ENCODE measurements around the gene H3-3A. TPM values are rescaled to one million over a fixed set of nuclear protein-coding genes. Genes with fewer than 3 reads are reported as not detected.

The H3-3A gene
- polyA plus RNA-seq, 3 donors, result 961 to 1,826 (median 1,812) TPM

DNA sequence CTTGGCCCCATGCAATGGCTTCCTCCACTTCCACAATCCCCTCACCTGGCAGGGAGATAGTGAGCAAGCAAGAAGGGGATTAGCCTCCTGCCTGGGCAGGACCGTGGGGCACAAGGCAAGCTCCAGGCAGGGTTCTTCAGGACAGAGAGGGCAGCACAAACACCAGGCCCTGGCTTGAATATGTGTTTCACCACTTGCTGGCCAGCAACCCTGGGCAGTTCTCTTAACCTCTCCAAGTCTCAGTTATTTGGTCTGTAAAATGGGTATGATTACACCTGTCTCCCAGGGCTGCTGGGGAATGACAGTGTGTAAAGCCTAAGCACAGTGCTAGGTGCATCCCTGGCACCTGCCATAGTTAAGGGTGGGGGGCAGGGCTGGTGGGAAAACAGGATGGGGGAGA is 31.9 kb downstream of the H3-3A start:
- no peaks in the 10 kb centered on the region for H3K79me2 ChIP-seq (ENCODE audit: insufficient read depth, low read length)
- H3K4me2 ChIP-seq (replicated peaks; ENCODE audit: extremely low read depth, low read length, poor library complexity, severe bottlenecking), result no peak overlapping the region
- DNase-seq, result no peak
- H3K27me3 Mint-ChIP-seq (ENCODE audit: low read depth in 3 of 3), result peaks cover 2 to 8% (median 7%) of the 10 kb centered on the region in 3 donors
- H3K27ac Mint-ChIP-seq, result no peak overlapping the region
- H2AFZ ChIP-seq (ENCODE audit: insufficient read depth, low read depth, low read length, poor library complexity, severe bottlenecking), result no peak overlapping the region
- no peaks in the 10 kb centered on the region for H3K4me1 ChIP-seq (ENCODE audit: control insufficient read depth in 1 of 2, insufficient read depth in 2 of 2, low read length in 2 of 2)
- no peaks in the 10 kb centered on the region for H3K36me3 ChIP-seq (replicated peaks in 1 of 2; ENCODE audit: control insufficient read depth in 1 of 2, insufficient read depth in 2 of 2, low read length in 2 of 2)
- H3K9me3 ChIP-seq (replicated peaks in 1 of 2; ENCODE audit: control insufficient read depth in 1 of 2, insufficient read depth in 1 of 2, low read length in 2 of 2), result no peaks in the 10 kb centered on the region
- peaks cover 0 to 1% (median 0%) of the 10 kb centered on the region in 7 donors for H3K9me3 Mint-ChIP-seq
- WGBS (ENCODE audit: insufficient coverage), result 100% methylated on average over 1 of the region's 1 CpG
- H3K4me3 Mint-ChIP-seq, result no peak overlapping the region
- H3K4me3 ChIP-seq (replicated peaks in 1 of 3; ENCODE audit: low read depth in 2 of 3, low read length in 3 of 3), result no peak overlapping the region
- H4K20me1 ChIP-seq (ENCODE audit: insufficient read depth, low read length), result no peaks in the 10 kb centered on the region
- TF ChIP-seq, protein P1, sequence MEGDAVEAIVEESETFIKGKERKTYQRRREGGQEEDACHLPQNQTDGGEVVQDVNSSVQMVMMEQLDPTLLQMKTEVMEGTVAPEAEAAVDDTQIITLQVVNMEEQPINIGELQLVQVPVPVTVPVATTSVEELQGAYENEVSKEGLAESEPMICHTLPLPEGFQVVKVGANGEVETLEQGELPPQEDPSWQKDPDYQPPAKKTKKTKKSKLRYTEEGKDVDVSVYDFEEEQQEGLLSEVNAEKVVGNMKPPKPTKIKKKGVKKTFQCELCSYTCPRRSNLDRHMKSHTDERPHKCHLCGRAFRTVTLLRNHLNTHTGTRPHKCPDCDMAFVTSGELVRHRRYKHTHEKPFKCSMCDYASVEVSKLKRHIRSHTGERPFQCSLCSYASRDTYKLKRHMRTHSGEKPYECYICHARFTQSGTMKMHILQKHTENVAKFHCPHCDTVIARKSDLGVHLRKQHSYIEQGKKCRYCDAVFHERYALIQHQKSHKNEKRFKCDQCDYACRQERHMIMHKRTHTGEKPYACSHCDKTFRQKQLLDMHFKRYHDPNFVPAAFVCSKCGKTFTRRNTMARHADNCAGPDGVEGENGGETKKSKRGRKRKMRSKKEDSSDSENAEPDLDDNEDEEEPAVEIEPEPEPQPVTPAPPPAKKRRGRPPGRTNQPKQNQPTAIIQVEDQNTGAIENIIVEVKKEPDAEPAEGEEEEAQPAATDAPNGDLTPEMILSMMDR (IDR thresholded peaks at IDR 0.05), result no peak
- no peak overlapping the region for H3K27ac ChIP-seq (ENCODE audit: low read depth in 1 of 2, low read length in 2 of 2)
- H3K36me3 Mint-ChIP-seq, result no peaks in the 10 kb centered on the region
- H3K9ac ChIP-seq (ENCODE audit: insufficient read depth, low read length, poor library complexity, severe bottlenecking), result no peak overlapping the region
- intact Hi-C loops (cut with micrococcal nuclease), result no loop called here
- H3K4me1 Mint-ChIP-seq, result peaks cover 3% of the 10 kb centered on the region
- no peaks in the 10 kb centered on the region for H3K27me3 ChIP-seq (ENCODE audit: control insufficient read depth in 2 of 2, insufficient read depth in 2 of 2, low read length in 2 of 2)

DNA sequence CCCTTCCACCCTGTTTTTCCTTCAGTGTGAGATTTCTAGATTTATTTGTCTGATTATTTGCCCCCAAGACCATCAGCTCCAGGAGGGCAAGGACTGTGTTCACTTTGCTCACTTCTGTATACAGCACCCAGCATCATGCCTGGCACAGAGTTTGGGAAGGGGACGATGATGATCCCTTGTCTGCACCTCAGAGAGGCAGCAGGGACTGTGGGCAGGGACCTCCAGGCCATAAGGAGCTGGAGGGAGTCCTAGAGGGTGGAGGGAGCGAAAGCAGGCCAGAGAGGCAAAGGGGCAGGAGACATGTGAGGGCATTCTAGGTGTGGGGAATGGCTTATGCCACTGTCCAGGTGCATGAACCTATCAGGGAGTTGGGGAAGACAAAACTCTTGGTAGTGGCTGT is 32.8 kb downstream of the H3-3A start:
- Mint-ChIP-seq H3K36me3 (peaks cover 0 to 1% of the 10 kb centered on the region in 2 donors), H3K27me3 (ENCODE audit: low read depth in 3 of 3) (peaks cover 3 to 11% (median 8%) of the 10 kb centered on the region in 3 donors), H3K4me1 (peaks cover 10% of the 10 kb centered on the region), H3K27ac (no peak overlapping the region), H3K4me3 (peak overlapping the region in 1 of 2 donors; percentile 28), H3K9me3 (peaks cover 0 to 1% (median 0%) of the 10 kb centered on the region in 7 donors)
- no peaks in the 10 kb centered on the region for H3K79me2 ChIP-seq (ENCODE audit: insufficient read depth, low read length)
- intact Hi-C loops (cut with micrococcal nuclease), result no loop called here
- TF ChIP-seq, protein P1 (IDR thresholded peaks at IDR 0.05), result no peak
- WGBS (ENCODE audit: insufficient coverage), result 100% methylated on average over 1 of the region's 2 CpGs
- DNase-seq, result no peak
- H3K4me3 ChIP-seq (replicated peaks in 1 of 3; ENCODE audit: low read depth in 2 of 3, low read length in 3 of 3), result no peak overlapping the region
- H4K20me1 ChIP-seq (ENCODE audit: insufficient read depth, low read length), result no peaks in the 10 kb centered on the region
- H3K9me3 ChIP-seq (replicated peaks in 1 of 2; ENCODE audit: control insufficient read depth in 1 of 2, insufficient read depth in 1 of 2, low read length in 2 of 2), result no peaks in the 10 kb centered on the region
- H3K27ac ChIP-seq (ENCODE audit: low read depth in 1 of 2, low read length in 2 of 2), result no peak overlapping the region
- H3K4me1 ChIP-seq (ENCODE audit: control insufficient read depth in 1 of 2, insufficient read depth in 2 of 2, low read length in 2 of 2), result peaks cover 5% of the 10 kb centered on the region in 2 donors
- no peak overlapping the region for H3K9ac ChIP-seq (ENCODE audit: insufficient read depth, low read length, poor library complexity, severe bottlenecking)
- H3K27me3 ChIP-seq (ENCODE audit: control insufficient read depth in 2 of 2, insufficient read depth in 2 of 2, low read length in 2 of 2), result peaks cover 3 to 7% of the 10 kb centered on the region in 2 donors
- H3K36me3 ChIP-seq (replicated peaks in 1 of 2; ENCODE audit: control insufficient read depth in 1 of 2, insufficient read depth in 2 of 2, low read length in 2 of 2), result no peaks in the 10 kb centered on the region
- H3K4me2 ChIP-seq (replicated peaks; ENCODE audit: extremely low read depth, low read length, poor library complexity, severe bottlenecking), result no peak overlapping the region
- no peak overlapping the region for H2AFZ ChIP-seq (ENCODE audit: insufficient read depth, low read depth, low read length, poor library complexity, severe bottlenecking)

Data from CD14-positive monocyte (primary cell).